Measurements from ENCODE around the gene SPCS3.

DNA sequence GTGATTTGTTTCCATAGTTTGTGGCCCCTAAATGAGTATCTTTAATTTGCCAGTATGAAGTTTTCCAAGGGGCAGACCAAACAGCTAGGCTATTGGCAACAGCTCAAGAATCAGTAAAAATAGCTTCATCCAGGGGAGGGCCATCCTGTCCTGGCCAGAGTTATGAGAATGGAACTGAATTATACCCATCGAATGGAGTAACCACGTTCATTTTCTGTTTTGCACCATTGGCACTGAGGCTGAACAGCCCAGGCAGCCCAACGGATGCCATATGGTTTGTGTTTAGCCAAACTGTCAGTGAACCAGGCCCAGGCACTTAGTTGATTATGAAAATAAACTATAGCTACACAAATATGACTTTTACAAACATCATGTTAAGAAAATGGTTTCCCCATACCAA is 33.0 kb upstream of the SPCS3 start:
- TF ChIP-seq, protein P1, sequence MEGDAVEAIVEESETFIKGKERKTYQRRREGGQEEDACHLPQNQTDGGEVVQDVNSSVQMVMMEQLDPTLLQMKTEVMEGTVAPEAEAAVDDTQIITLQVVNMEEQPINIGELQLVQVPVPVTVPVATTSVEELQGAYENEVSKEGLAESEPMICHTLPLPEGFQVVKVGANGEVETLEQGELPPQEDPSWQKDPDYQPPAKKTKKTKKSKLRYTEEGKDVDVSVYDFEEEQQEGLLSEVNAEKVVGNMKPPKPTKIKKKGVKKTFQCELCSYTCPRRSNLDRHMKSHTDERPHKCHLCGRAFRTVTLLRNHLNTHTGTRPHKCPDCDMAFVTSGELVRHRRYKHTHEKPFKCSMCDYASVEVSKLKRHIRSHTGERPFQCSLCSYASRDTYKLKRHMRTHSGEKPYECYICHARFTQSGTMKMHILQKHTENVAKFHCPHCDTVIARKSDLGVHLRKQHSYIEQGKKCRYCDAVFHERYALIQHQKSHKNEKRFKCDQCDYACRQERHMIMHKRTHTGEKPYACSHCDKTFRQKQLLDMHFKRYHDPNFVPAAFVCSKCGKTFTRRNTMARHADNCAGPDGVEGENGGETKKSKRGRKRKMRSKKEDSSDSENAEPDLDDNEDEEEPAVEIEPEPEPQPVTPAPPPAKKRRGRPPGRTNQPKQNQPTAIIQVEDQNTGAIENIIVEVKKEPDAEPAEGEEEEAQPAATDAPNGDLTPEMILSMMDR (IDR thresholded peaks at IDR 0.05; ENCODE audit: borderline replicate concordance, extremely low read depth, low read length, poor library complexity, severe bottlenecking): no peak
- TF ChIP-seq EZH2 (IDR thresholded peaks at IDR 0.05; ENCODE audit: borderline replicate concordance, low read depth, low read length, severe bottlenecking): no peak

Measured in DND-41 (cell line).